Stimulated activated naive CD4-positive, alpha-beta T cell treated with Interleukin-2 at 50 U/mL for 16 hours (primary cell): ENCODE data around the gene WBP1L.

Experiments
- DNase-seq: peaks from one replicate; lab custom pipeline; 2025; lab: John Stamatoyannopoulos, UW

The WBP1L gene

GRCh38 chr10:102779680-102780526, 36.2 kb downstream of the WBP1L start:
- DNase-seq, result no peak

GRCh38 chr10:102780527-102780808, 36.7 kb downstream of the WBP1L start:
- DNase-seq, result no peak

GRCh38 chr10:102781090-102781920, 37.6 kb downstream of the WBP1L start:
- DNase-seq, result no peak

- no peak for DNase-seq
Observed at GRCh38 chr10:102781921-102782557, 38.3 kb downstream of the WBP1L start.

GRCh38 chr10:102782673-102783551, 39.2 kb downstream of the WBP1L start:
- no peak for DNase-seq

- no peak for DNase-seq
Observed at GRCh38 chr10:102783568-102783967, 39.8 kb downstream of the WBP1L start.

GRCh38 chr10:102785818-102786217, 42.1 kb downstream of the WBP1L start:
- DNase-seq, result no peak

GRCh38 chr10:102791754-102792395, 48.1 kb downstream of the WBP1L start:
- no peak for DNase-seq

GRCh38 chr10:102795453-102796406, 52.0 kb downstream of the WBP1L start:
- DNase-seq, result no peak

- peak; percentile 18 for DNase-seq
Observed at GRCh38 chr10:102796407-102797176, 52.8 kb downstream of the WBP1L start.

GRCh38 chr10:102799691-102800471, 56.1 kb downstream of the WBP1L start:
- no peak for DNase-seq

GRCh38 chr10:102800611-102801335, 57.0 kb downstream of the WBP1L start:
- DNase-seq, result no peak

GRCh38 chr10:102801496-102801895, 57.7 kb downstream of the WBP1L start:
- no peak for DNase-seq

GRCh38 chr10:102801978-102802377, 58.2 kb downstream of the WBP1L start:
- DNase-seq, result no peak

GRCh38 chr10:102802920-102803534, 59.3 kb downstream of the WBP1L start:
- no peak for DNase-seq

- no peak for DNase-seq
Observed at GRCh38 chr10:102804382-102805055, 60.8 kb downstream of the WBP1L start.

GRCh38 chr10:102808380-102808779, 64.6 kb downstream of the WBP1L start:
- no peak for DNase-seq
